ENCODE results near the gene EIF1AX. TPM values are rescaled to one million over a fixed set of nuclear protein-coding genes. Genes with fewer than 3 reads are reported as not detected.

Gene EIF1AX
- total RNA-seq, 3 donors from 2014 or later (not counting 1 experiment from before 2014, with no cell fraction given): 31.6 to 57.2 (median 31.7) TPM

DNA sequence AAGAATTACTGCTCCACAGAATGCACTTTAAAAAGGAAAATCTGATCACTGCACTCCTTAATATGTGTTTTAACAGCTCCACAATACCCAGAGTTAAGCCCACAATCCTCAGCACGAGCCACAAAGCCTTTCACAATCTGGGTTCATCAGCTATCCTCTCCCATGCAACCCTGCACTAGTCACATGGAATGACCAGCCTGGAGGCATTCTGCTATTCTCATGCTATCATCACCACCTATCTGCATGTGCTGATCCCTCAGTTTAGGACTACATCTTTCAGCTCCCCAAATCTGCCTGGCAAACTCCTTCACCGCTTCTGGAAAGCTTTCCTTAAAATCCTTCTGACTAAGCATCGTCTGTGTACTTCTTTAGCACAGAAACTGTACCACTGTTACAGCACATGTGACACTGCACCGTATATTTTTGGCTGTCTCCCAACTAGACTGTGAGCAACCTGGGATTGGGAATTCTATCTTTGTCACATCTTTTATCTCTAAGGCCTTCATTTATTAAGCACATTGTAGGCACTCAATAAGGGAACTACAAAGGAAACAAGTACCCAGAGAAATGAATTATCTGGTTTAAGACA, 18.3 kb upstream of the EIF1AX start:
- H3K9me3 Mint-ChIP-seq: no peaks in the 10 kb centered on the region
- Histone ChIP-seq H3K27me3 (ENCODE audit: control insufficient read depth, insufficient read depth, low read length) (no peaks in the 10 kb centered on the region), H3K4me3 (ENCODE audit: low read length) (no peak overlapping the region), H3K4me1 (ENCODE audit: control insufficient read depth, insufficient read depth, low read length) (no peaks in the 10 kb centered on the region), H3K36me3 (ENCODE audit: control insufficient read depth, insufficient read depth, low read length) (peaks cover 46% of the 10 kb centered on the region), H3K27ac (ENCODE audit: low read length) (no peak overlapping the region), H3K9me3 (ENCODE audit: control insufficient read depth, insufficient read depth, low read length) (no peaks in the 10 kb centered on the region)
- peaks cover 0 to 6% of the 10 kb centered on the region in 2 donors for H3K27me3 Mint-ChIP-seq (ENCODE audit: low read depth in 2 of 2)
- intact Hi-C loops (cut with micrococcal nuclease): no loop called here
- no peak overlapping the region for H3K27ac Mint-ChIP-seq
- no peaks in the 10 kb centered on the region for H3K36me3 Mint-ChIP-seq
- 96% methylated on average over 4 of the region's 4 CpGs for WGBS (ENCODE audit: insufficient coverage)
- no peak for ATAC-seq
- TF ChIP-seq, protein P1, sequence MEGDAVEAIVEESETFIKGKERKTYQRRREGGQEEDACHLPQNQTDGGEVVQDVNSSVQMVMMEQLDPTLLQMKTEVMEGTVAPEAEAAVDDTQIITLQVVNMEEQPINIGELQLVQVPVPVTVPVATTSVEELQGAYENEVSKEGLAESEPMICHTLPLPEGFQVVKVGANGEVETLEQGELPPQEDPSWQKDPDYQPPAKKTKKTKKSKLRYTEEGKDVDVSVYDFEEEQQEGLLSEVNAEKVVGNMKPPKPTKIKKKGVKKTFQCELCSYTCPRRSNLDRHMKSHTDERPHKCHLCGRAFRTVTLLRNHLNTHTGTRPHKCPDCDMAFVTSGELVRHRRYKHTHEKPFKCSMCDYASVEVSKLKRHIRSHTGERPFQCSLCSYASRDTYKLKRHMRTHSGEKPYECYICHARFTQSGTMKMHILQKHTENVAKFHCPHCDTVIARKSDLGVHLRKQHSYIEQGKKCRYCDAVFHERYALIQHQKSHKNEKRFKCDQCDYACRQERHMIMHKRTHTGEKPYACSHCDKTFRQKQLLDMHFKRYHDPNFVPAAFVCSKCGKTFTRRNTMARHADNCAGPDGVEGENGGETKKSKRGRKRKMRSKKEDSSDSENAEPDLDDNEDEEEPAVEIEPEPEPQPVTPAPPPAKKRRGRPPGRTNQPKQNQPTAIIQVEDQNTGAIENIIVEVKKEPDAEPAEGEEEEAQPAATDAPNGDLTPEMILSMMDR (IDR thresholded peaks at IDR 0.05): no peak
- no peak for DNase-seq
- H3K4me3 Mint-ChIP-seq: no peak overlapping the region
- peaks cover 0 to 16% of the 10 kb centered on the region in 2 donors for H3K4me1 Mint-ChIP-seq

DNA sequence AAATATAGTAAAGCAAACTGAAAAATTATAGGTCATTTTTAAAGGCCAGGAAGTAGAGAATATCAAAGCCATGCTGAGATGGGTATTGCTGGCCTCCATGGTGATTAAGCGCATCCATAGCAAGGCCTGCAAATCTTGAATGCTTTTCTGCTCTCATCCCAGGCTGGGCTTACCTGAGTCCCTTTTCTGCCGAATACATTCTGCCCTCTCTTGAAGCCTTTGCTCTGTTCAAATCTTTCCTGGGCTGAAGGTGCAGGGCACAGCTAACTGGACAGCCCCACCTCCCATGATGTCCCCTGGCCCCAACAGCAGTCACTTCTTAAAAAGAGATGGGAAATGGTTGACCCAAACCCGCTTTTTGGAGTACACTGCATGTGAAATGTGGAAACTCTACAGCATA, 10.1 kb upstream of the EIF1AX start:
- TF ChIP-seq, protein P1 (IDR thresholded peaks at IDR 0.05): no peak
- no peak overlapping the region for H3K27ac Mint-ChIP-seq
- Histone ChIP-seq H3K9me3 (ENCODE audit: control insufficient read depth, insufficient read depth, low read length) (no peaks in the 10 kb centered on the region), H3K36me3 (ENCODE audit: control insufficient read depth, insufficient read depth, low read length) (peaks cover 37% of the 10 kb centered on the region), H3K27me3 (ENCODE audit: control insufficient read depth, insufficient read depth, low read length) (no peaks in the 10 kb centered on the region), H3K4me1 (ENCODE audit: control insufficient read depth, insufficient read depth, low read length) (no peaks in the 10 kb centered on the region), H3K4me3 (ENCODE audit: low read length) (no peak overlapping the region), H3K27ac (ENCODE audit: low read length) (no peak overlapping the region)
- no peak for ATAC-seq
- intact Hi-C loops (cut with micrococcal nuclease): no loop called here
- H3K9me3 Mint-ChIP-seq: no peaks in the 10 kb centered on the region
- no peaks in the 10 kb centered on the region for H3K36me3 Mint-ChIP-seq
- 100% methylated on average over 3 of the region's 3 CpGs for WGBS (ENCODE audit: insufficient coverage)
- peaks cover 0 to 8% of the 10 kb centered on the region in 2 donors for H3K27me3 Mint-ChIP-seq (ENCODE audit: low read depth in 2 of 2)
- no peak overlapping the region for H3K4me3 Mint-ChIP-seq
- H3K4me1 Mint-ChIP-seq: peaks cover 0 to 5% of the 10 kb centered on the region in 2 donors
- DNase-seq: no peak

DNA sequence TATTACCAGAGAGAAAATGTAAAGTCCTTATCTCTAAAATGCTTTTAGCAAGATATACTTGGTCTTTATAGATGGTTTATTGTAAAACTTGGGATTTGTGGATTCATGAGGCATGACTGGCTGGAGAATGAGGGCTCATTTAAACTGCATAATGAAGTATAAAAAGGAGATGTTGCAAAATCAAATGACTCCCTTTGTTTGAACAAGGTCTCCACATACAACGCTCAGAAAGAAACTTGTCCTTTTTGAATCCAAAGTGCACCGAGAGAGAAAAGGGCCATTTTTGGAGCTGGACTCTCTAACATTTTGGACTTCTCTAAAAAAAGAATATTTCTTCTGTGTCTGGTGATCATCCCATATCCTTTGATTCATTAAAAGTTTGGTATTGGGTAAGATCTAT, 7.7 kb upstream of the EIF1AX start:
- intact Hi-C loops (cut with micrococcal nuclease): no loop called here
- ATAC-seq: no peak
- Mint-ChIP-seq H3K27ac (peak overlapping the region in 1 of 2 donors; percentile 12), H3K36me3 (no peaks in the 10 kb centered on the region), H3K4me1 (peaks cover 0 to 5% of the 10 kb centered on the region in 2 donors), H3K27me3 (ENCODE audit: low read depth in 2 of 2) (peaks cover 0 to 8% of the 10 kb centered on the region in 2 donors), H3K4me3 (no peak overlapping the region), H3K9me3 (no peaks in the 10 kb centered on the region)
- TF ChIP-seq, protein P1 (IDR thresholded peaks at IDR 0.05): no peak
- WGBS (ENCODE audit: insufficient coverage): 92% methylated on average over 2 of the region's 2 CpGs
- no peak overlapping the region for H3K27ac ChIP-seq (ENCODE audit: low read length)
- no peaks in the 10 kb centered on the region for H3K9me3 ChIP-seq (ENCODE audit: control insufficient read depth, insufficient read depth, low read length)
- no peak for DNase-seq
- H3K27me3 ChIP-seq (ENCODE audit: control insufficient read depth, insufficient read depth, low read length): no peaks in the 10 kb centered on the region
- no peaks in the 10 kb centered on the region for H3K4me1 ChIP-seq (ENCODE audit: control insufficient read depth, insufficient read depth, low read length)
- peaks cover 18% of the 10 kb centered on the region for H3K36me3 ChIP-seq (ENCODE audit: control insufficient read depth, insufficient read depth, low read length)
- H3K4me3 ChIP-seq (ENCODE audit: low read length): no peak overlapping the region

DNA sequence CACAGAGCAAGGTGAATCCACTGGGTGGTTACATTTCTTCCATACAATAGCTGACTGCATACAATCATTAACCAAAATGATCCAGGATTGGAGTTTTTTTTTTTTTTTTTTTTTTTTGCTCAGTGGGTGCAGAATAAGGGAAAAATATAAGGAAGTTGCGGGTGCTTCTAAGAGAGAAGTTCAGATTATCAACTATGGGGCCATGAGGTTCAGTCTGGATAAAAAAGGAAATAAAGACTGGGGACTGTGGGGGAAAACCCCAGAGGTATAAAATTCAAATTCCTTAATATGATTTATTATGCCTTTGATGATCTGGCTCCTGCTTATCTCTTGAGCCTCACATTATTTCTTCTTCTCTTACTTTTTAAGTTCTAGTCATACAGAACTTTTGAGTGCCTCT, 5.9 kb upstream of the EIF1AX start:
- ATAC-seq: no peak

More for the DNA sequence above, 5.9 kb upstream of the EIF1AX start:
- no peaks in the 10 kb centered on the region for H3K9me3 Mint-ChIP-seq
- H3K4me3 Mint-ChIP-seq: no peak overlapping the region
- TF ChIP-seq, protein P1 (IDR thresholded peaks at IDR 0.05): no peak
- no peak overlapping the region for H3K27ac ChIP-seq (ENCODE audit: low read length)
- DNase-seq: no peak
- peaks cover 9% of the 10 kb centered on the region for H3K36me3 ChIP-seq (ENCODE audit: control insufficient read depth, insufficient read depth, low read length)
- no peak overlapping the region for H3K4me3 ChIP-seq (ENCODE audit: low read length)
- H3K27me3 ChIP-seq (ENCODE audit: control insufficient read depth, insufficient read depth, low read length): no peaks in the 10 kb centered on the region
- peaks cover 1% of the 10 kb centered on the region for H3K4me1 ChIP-seq (ENCODE audit: control insufficient read depth, insufficient read depth, low read length)
- H3K27me3 Mint-ChIP-seq (ENCODE audit: low read depth in 2 of 2): peaks cover 0 to 8% of the 10 kb centered on the region in 2 donors
- H3K27ac Mint-ChIP-seq: no peak overlapping the region
- H3K9me3 ChIP-seq (ENCODE audit: control insufficient read depth, insufficient read depth, low read length): no peaks in the 10 kb centered on the region
- H3K36me3 Mint-ChIP-seq: no peaks in the 10 kb centered on the region
- intact Hi-C loops (cut with micrococcal nuclease): no loop called here
- no CpG with 5 or more reads among the region's 1 CpG for WGBS (ENCODE audit: insufficient coverage)
- H3K4me1 Mint-ChIP-seq: peaks cover 0 to 5% of the 10 kb centered on the region in 2 donors

Data from natural killer cell (primary cell).